ENCODE data around the gene CPXCR1.
"Not testable (repeated sequence)": the region's sequence is repeated elsewhere in the genome, so short reads cannot be mapped to it uniquely, and the experiment has no call there.

DNA sequence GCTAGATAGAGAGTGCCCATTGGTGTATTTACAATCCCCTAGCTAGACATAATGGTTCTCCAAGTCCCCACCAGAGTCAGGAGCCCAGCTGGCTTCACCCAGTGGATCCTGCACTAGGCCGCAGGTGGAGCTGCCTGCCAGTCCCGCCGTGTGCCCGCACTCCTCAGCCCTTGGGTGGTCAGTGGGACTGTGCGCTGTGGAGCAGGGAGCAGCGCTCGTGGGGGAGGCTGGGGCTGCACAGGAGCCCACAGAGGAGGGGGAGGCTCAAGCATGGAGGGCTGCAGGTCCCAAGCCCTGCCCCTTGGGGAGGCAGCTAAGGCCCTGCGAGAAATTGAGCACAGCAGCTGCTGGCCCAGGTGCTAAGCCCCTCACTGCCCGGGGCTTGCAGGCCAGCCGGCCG is 810 bp upstream of the CPXCR1 start:
- TF ChIP-seq, protein P1, sequence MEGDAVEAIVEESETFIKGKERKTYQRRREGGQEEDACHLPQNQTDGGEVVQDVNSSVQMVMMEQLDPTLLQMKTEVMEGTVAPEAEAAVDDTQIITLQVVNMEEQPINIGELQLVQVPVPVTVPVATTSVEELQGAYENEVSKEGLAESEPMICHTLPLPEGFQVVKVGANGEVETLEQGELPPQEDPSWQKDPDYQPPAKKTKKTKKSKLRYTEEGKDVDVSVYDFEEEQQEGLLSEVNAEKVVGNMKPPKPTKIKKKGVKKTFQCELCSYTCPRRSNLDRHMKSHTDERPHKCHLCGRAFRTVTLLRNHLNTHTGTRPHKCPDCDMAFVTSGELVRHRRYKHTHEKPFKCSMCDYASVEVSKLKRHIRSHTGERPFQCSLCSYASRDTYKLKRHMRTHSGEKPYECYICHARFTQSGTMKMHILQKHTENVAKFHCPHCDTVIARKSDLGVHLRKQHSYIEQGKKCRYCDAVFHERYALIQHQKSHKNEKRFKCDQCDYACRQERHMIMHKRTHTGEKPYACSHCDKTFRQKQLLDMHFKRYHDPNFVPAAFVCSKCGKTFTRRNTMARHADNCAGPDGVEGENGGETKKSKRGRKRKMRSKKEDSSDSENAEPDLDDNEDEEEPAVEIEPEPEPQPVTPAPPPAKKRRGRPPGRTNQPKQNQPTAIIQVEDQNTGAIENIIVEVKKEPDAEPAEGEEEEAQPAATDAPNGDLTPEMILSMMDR (IDR thresholded peaks at IDR 0.05): not testable (repeated sequence)
- not testable (repeated sequence) for TF ChIP-seq POLR2A, EP300 (IDR thresholded peaks at IDR 0.05)
